K562 (cell line): Measurements from ENCODE around the gene CENPN. TPM values are rescaled to one million over a fixed set of nuclear protein-coding genes. Genes with fewer than 3 reads are reported as not detected.

Source experiments
- BCLAF1 ChIP-seq, 2 experiments: fragments of 450-650 bp in 1 of 2; IDR thresholded peaks; 2 replicates each; pipeline ENCODE4 v1.6.1; 2011 to 2017; ENCODE audit warnings: low read depth in 2 of 2, antibody characterized with exemption in 1 of 2, borderline replicate concordance in 1 of 2, low read length in 1 of 2, mild to moderate bottlenecking in 1 of 2, mixed read lengths in 1 of 2; ENCODE audit not compliant: control insufficient read depth in 1 of 2
- BDP1 ChIP-seq: IDR thresholded peaks from 3 replicates; pipeline ENCODE4 v1.6.1; 2011; ENCODE audit not compliant: insufficient read length, insufficient read depth
- GTF3C2 ChIP-seq: IDR thresholded peaks from 3 replicates; pipeline ENCODE4 v1.6.1; 2011; ENCODE audit warnings: borderline replicate concordance, mild to moderate bottlenecking, moderate library complexity; ENCODE audit not compliant: insufficient read length; ENCODE audit errors: extremely low read depth
- HES1 ChIP-seq: fragments of 450-650 bp; IDR thresholded peaks from 2 replicates; pipeline ENCODE4 v1.6.1; 2016; ENCODE audit warnings: low read depth, mild to moderate bottlenecking, moderate library complexity
- HIVEP1 ChIP-seq: fragments of 250-450 bp; sonication (Bioruptor Pico); IDR thresholded peaks from 2 replicates; pipeline ENCODE4 v1.4.0; 2020; ENCODE audit warnings: mild to moderate bottlenecking
- MEIS2 ChIP-seq: fragments of 450-650 bp; IDR thresholded peaks from 2 replicates; pipeline ENCODE4 v1.6.1; 2014; ENCODE audit warnings: mild to moderate bottlenecking; ENCODE audit not compliant: partially characterized antibody
- MLLT1 ChIP-seq, 2 experiments: fragments of 450-650 bp; IDR thresholded peaks; 2 replicates each; pipeline ENCODE4 v1.6.1; 2016
- NELFE ChIP-seq: IDR thresholded peaks from 2 replicates; pipeline ENCODE4 v1.6.1; 2011; ENCODE audit warnings: mild to moderate bottlenecking; ENCODE audit not compliant: insufficient read depth, insufficient read length
- RBM25 ChIP-seq: fragments of 200-400 bp; formaldehyde crosslinking; IDR thresholded peaks from 2 replicates; pipeline ENCODE4 v1.6.1; 2018; ENCODE audit warnings: low read length, low read depth, moderate library complexity; ENCODE audit not compliant: severe bottlenecking
- RERE ChIP-seq: sonication (generic); formaldehyde crosslinking; IDR thresholded peaks from 2 replicates; pipeline ENCODE4 v1.8.0; 2023; ENCODE audit warnings: missing genetic modification reagents, mild to moderate bottlenecking, borderline replicate concordance
- TRIM24 ChIP-seq, 2 experiments: fragments of 450-650 bp; IDR thresholded peaks; 2 replicates each; pipeline ENCODE4 v1.6.1; 2016
- XRCC5 ChIP-seq: fragments of 200-400 bp; formaldehyde crosslinking; IDR thresholded peaks from 2 replicates; pipeline ENCODE4 v1.6.1; 2017; ENCODE audit warnings: low read depth, mild to moderate bottlenecking, low read length
- polyA plus RNA-seq, 8 experiments: library from polyadenylated mRNA; depleted of rRNA in 4 of 8; stranded (reverse) in 5 of 8; unstranded in 3 of 8; fragments of >200 nt; fragmentation: Nextera tagmentation in 2 of 8; fragmentation: Illumina TruSeq in 1 of 8; extraction: Ambion mirVana in 2 of 8; extraction: Trizol in 1 of 8; gene quantifications; 2 replicates each; pipeline versions ENCODE4 v1.2.1 to v1.2.3, GENCODE V29; 2011 to 2014; ENCODE audit warnings: inconsistent platforms in 1 of 8, missing spikeins in 1 of 8
- total RNA-seq, 7 experiments: library from RNA; depleted of rRNA in 6 of 7; stranded (reverse); fragments of >200 nt in 6 of 7; fragmentation: Illumina TruSeq in 2 of 7; extraction: Trizol in 2 of 7; gene quantifications; 2 replicates each; pipeline versions ENCODE4 v1.2.1 to v1.2.3, GENCODE V29; 2011 to 2021; ENCODE audit warnings: low replicate concordance in 1 of 7

CENPN gene
- total and polyA plus RNA-seq, 9 of the 15 experiments (the other 6 are each of a cell fraction or from before 2014, with no cell fraction given): 92.3 to 384 (median 140) TPM

- TF ChIP-seq BDP1 (no peak), GTF3C2 (no peak), TRIM24 (IDR thresholded peaks at IDR 0.05) (peak; percentile 30 to 43; a peak in 2 of 4 replicates), MEIS2 (peak; percentile 48), HES1 (0 out of 2 replicates have a peak, but pooled peaks have one; percentile 24), RERE (CRISPR knock-in tag) (0 out of 2 replicates have a peak, but pooled peaks have one; percentile 63), NELFE (no peak), RBM25 (no peak), BCLAF1 (IDR thresholded peaks at IDR 0.05; ENCODE audit: borderline replicate concordance in 1 of 2, control insufficient read depth in 1 of 2, low read depth in 2 of 2, low read length in 1 of 2) (no peak), XRCC5 (peak; percentile 43; the same call in 1 of the 2 replicates), HIVEP1 (no peak), MLLT1 (IDR thresholded peaks at IDR 0.05) (0 out of 4 replicates have a peak, but pooled peaks of 1 of the 2 experiments have one; percentile 65)
Measured at GRCh38 chr16:81076566-81077075, 69.6 kb downstream of the CENPN start (continued).
